GM12878 (cell line): ENCODE results near the gene RSPH1. TPM values are rescaled to one million over a fixed set of nuclear protein-coding genes. Genes with fewer than 3 reads are reported as not detected.
A peak's percentile ranks its signal among the peaks of the same experiment; 100 is the strongest.

Experiments
- BMI1 ChIP-seq: fragments of 450-650 bp; IDR thresholded peaks from 2 replicates; pipeline ENCODE4 v1.6.1; 2016; ENCODE audit warnings: mild to moderate bottlenecking, moderate library complexity, borderline replicate concordance
- CHD2 ChIP-seq: IDR thresholded peaks from 2 replicates; pipeline ENCODE4 v1.6.1; 2011; ENCODE audit warnings: low read depth, low read length, improper control_type of control experiment, borderline replicate concordance
- EED ChIP-seq: sonication (generic); IDR thresholded peaks from 2 replicates; pipeline ENCODE4 v1.6.1; 2016; ENCODE audit warnings: antibody characterized with exemption, low read depth
- FOXM1 ChIP-seq: IDR thresholded peaks from 2 replicates; pipeline ENCODE4 v1.6.1; 2012; ENCODE audit warnings: low read depth, mild to moderate bottlenecking, inconsistent platforms, low read length, moderate library complexity
- HCFC1 ChIP-seq: fragments of 150-350 bp; IDR thresholded peaks from 2 replicates; pipeline ENCODE4 v1.6.1; 2014; ENCODE audit warnings: low read length
- HDGF ChIP-seq: fragments of 450-650 bp; IDR thresholded peaks from 2 replicates; pipeline ENCODE4 v1.6.1; 2016; ENCODE audit warnings: antibody characterized with exemption
- JUND ChIP-seq: IDR thresholded peaks from 2 replicates; pipeline ENCODE4 v1.6.1; 2012; ENCODE audit warnings: low read depth, mild to moderate bottlenecking, low read length, improper control_type of control experiment, moderate library complexity
- KLF5 ChIP-seq: fragments of 450-650 bp; IDR thresholded peaks from 2 replicates; pipeline ENCODE4 v1.6.1; 2014; ENCODE audit warnings: mild to moderate bottlenecking; ENCODE audit not compliant: partially characterized antibody
- MLLT1 ChIP-seq: fragments of 450-650 bp; IDR thresholded peaks from 2 replicates; pipeline ENCODE4 v1.6.1; 2016; ENCODE audit warnings: mild to moderate bottlenecking
- MTA3 ChIP-seq: IDR thresholded peaks from 2 replicates; pipeline ENCODE4 v1.6.1; 2012; ENCODE audit warnings: low read length, inconsistent platforms, borderline replicate concordance
- NR2C1 ChIP-seq: fragments of 450-650 bp; IDR thresholded peaks from 2 replicates; pipeline ENCODE4 v1.6.1; 2017; ENCODE audit warnings: antibody characterized with exemption, mild to moderate bottlenecking, moderate library complexity
- NRF1 ChIP-seq: conservative IDR thresholded peaks from 2 replicates; pipeline ENCODE4 v1.6.1; 2011; ENCODE audit warnings: mild to moderate bottlenecking, low read depth, low read length, improper control_type of control experiment
- PML ChIP-seq: IDR thresholded peaks from 2 replicates; pipeline ENCODE4 v1.6.1; 2012; ENCODE audit warnings: low read length, inconsistent platforms
- POU2F2 ChIP-seq: IDR thresholded peaks from 3 replicates; pipeline ENCODE4 v1.6.1; 2011; ENCODE audit warnings: low read depth, mild to moderate bottlenecking, low read length, borderline replicate concordance
- RAD51 ChIP-seq: fragments of 450-650 bp; IDR thresholded peaks from 2 replicates; pipeline ENCODE4 v1.6.1; 2016; ENCODE audit warnings: moderate library complexity, mild to moderate bottlenecking, inconsistent platforms
- RELB ChIP-seq: fragments of 450-650 bp; IDR thresholded peaks from 2 replicates; pipeline ENCODE4 v1.6.1; 2017; ENCODE audit warnings: low read depth, mild to moderate bottlenecking, moderate library complexity
- SIX5 ChIP-seq: IDR thresholded peaks from 2 replicates; pipeline ENCODE4 v1.6.1; 2011; ENCODE audit warnings: mild to moderate bottlenecking, low read depth, low read length, moderate library complexity; ENCODE audit not compliant: severe bottlenecking
- SUZ12 ChIP-seq: fragments of 200-600 bp; sonication (generic); IDR thresholded peaks from one replicate; pipeline ENCODE4 v1.6.1; 2018; ENCODE audit warnings: antibody characterized with exemption, mild to moderate bottlenecking; ENCODE audit not compliant: unreplicated experiment
- ZBTB4 ChIP-seq: fragments of 450-650 bp; formaldehyde crosslinking; IDR thresholded peaks from 2 replicates; pipeline ENCODE4 v1.4.0; 2022; ENCODE audit warnings: mild to moderate bottlenecking, moderate library complexity
- ZNF217 ChIP-seq: fragments of 450-650 bp; IDR thresholded peaks from 2 replicates; pipeline ENCODE4 v1.6.1; 2017; ENCODE audit warnings: antibody characterized with exemption, mild to moderate bottlenecking
- ZNF24 ChIP-seq: fragments of 450-650 bp; IDR thresholded peaks from 2 replicates; pipeline ENCODE4 v1.6.1; 2017; ENCODE audit warnings: antibody characterized with exemption, mild to moderate bottlenecking
- polyA plus RNA-seq, 11 experiments: library from polyadenylated mRNA; depleted of rRNA in 4 of 11; unstranded in 6 of 11; stranded (reverse) in 5 of 11; fragments of >200 nt; fragmentation: Nextera tagmentation in 4 of 11; fragmentation: Illumina TruSeq in 1 of 11; extraction: Ambion mirVana in 4 of 11; extraction: Trizol in 1 of 11; gene quantifications; 1 replicate in 1 of 11; 2 replicates in 10 of 11; pipeline versions ENCODE4 v1.2.1 to v1.2.3, GENCODE V29; 2011 to 2016; ENCODE audit warnings: inconsistent platforms in 2 of 11, missing spikeins in 2 of 11, low read depth in 1 of 11
- total RNA-seq, 4 experiments: library from RNA; depleted of rRNA in 3 of 4; stranded (reverse); fragments of >200 nt in 3 of 4; fragmentation: Illumina TruSeq in 1 of 4; extraction: Trizol in 1 of 4; gene quantifications; 2 replicates each; pipeline versions ENCODE4 v1.2.1 to v1.2.3, GENCODE V29; 2013 to 2021
- TF ChIP-seq, protein P1 (sequence below): fragments of 450-650 bp; IDR thresholded peaks from 2 replicates; pipeline ENCODE4 v1.6.1; 2016; ENCODE audit warnings: mild to moderate bottlenecking
- TF ChIP-seq, protein P2 (sequence below): IDR thresholded peaks from 2 replicates; pipeline ENCODE4 v1.6.1; 2011; ENCODE audit warnings: low read depth, low read length, improper control_type of control experiment, borderline replicate concordance

RSPH1 gene
- total and polyA plus RNA-seq, 10 of the 15 experiments (the other 5 are each of a cell fraction or from before 2014, with no cell fraction given): 0.11 to 1.4 (median 0.38) TPM

DNA sequence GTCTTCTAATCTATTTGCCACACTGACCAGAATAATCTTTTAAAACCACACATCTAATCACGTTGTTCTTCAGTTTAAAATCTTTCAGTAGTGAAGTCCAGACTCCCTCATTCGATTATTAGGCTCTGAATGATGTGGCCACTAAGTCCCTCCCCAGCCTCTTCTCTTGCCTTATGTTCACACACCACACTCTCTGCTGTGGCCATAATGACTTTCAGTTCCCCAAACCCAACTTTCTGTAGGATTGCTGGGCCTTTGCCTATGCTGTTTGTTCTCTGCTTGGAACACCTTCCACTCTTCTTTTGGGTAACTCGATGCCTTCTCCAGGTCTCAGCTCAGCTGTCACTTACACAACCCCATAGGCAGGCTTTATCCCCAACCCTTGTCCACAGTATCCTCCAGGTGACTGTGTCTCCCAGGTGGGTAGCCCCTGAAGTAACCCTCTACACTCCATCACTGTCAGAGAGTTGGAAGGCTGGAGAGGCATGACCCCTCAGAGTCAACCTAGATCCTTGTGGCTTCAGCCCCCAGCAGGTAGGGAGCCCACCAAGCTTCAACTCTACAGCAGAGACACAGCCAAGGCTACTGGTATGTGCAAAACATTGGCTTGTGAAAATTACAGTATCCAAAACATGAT is 9.2 kb upstream of the RSPH1 start (continued):
- TF ChIP-seq PML (no peak), FOXM1 (peak; percentile 55; the same call in 1 of the 2 replicates), NR2C1 (no peak), NRF1 (no peak), SUZ12 (no peak), ZNF217 (no peak), EED (peak; percentile 87), MLLT1 (peak; percentile 90), SIX5 (no peak), JUND (no peak), RELB (peak; percentile 82; the same call in 1 of the 2 replicates), MTA3 (peak; percentile 50; the same call in 1 of the 2 replicates), ZBTB4 (CRISPR knock-in tag) (no peak), HCFC1 (no peak), ZNF24 (0 out of 2 replicates have a peak, but pooled peaks have one; percentile 26), RAD51 (no peak), BMI1 (no peak), POU2F2 (peak; percentile 27; the same call in 1 of the 3 replicates), HDGF (peak; percentile 81), CHD2 (0 out of 2 replicates have a peak, but pooled peaks have one; percentile 62), KLF5 (no peak)
- TF ChIP-seq, protein P1, sequence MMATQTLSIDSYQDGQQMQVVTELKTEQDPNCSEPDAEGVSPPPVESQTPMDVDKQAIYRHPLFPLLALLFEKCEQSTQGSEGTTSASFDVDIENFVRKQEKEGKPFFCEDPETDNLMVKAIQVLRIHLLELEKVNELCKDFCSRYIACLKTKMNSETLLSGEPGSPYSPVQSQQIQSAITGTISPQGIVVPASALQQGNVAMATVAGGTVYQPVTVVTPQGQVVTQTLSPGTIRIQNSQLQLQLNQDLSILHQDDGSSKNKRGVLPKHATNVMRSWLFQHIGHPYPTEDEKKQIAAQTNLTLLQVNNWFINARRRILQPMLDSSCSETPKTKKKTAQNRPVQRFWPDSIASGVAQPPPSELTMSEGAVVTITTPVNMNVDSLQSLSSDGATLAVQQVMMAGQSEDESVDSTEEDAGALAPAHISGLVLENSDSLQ: peak; percentile 38; the same call in 1 of the 2 replicates
- TF ChIP-seq, protein P2, sequence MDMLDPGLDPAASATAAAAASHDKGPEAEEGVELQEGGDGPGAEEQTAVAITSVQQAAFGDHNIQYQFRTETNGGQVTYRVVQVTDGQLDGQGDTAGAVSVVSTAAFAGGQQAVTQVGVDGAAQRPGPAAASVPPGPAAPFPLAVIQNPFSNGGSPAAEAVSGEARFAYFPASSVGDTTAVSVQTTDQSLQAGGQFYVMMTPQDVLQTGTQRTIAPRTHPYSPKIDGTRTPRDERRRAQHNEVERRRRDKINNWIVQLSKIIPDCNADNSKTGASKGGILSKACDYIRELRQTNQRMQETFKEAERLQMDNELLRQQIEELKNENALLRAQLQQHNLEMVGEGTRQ: no peak
